K562 (cell line): ENCODE measurements around the gene DUSP10. TPM values are rescaled to one million over a fixed set of nuclear protein-coding genes. Genes with fewer than 3 reads are reported as not detected.

Experiments
- MEIS2 ChIP-seq: fragments of 450-650 bp; IDR thresholded peaks from 2 replicates; pipeline ENCODE4 v1.6.1; 2014; ENCODE audit warnings: mild to moderate bottlenecking; ENCODE audit not compliant: partially characterized antibody
- NRF1 ChIP-seq, 2 experiments: fragments of 450-650 bp; IDR thresholded peaks in 1 of 2; conservative IDR thresholded peaks in 1 of 2; 2 replicates each; pipeline ENCODE4 v1.6.1; 2014; ENCODE audit warnings: mild to moderate bottlenecking in 2 of 2
- SRSF7 ChIP-seq: fragments of 200-400 bp; formaldehyde crosslinking; optimal IDR thresholded peaks from 2 replicates; pipeline ENCODE3; 2017; ENCODE audit warnings: mild to moderate bottlenecking, low read depth, low read length
- polyA plus RNA-seq, 8 experiments: library from polyadenylated mRNA; depleted of rRNA in 4 of 8; stranded (reverse) in 5 of 8; unstranded in 3 of 8; fragments of >200 nt; fragmentation: Nextera tagmentation in 2 of 8; fragmentation: Illumina TruSeq in 1 of 8; extraction: Ambion mirVana in 2 of 8; extraction: Trizol in 1 of 8; gene quantifications; 2 replicates each; pipeline versions ENCODE4 v1.2.1 to v1.2.3, GENCODE V29; 2011 to 2014; ENCODE audit warnings: inconsistent platforms in 1 of 8, missing spikeins in 1 of 8
- total RNA-seq, 7 experiments: library from RNA; depleted of rRNA in 6 of 7; stranded (reverse); fragments of >200 nt in 6 of 7; fragmentation: Illumina TruSeq in 2 of 7; extraction: Trizol in 2 of 7; gene quantifications; 2 replicates each; pipeline versions ENCODE4 v1.2.1 to v1.2.3, GENCODE V29; 2011 to 2021; ENCODE audit warnings: low replicate concordance in 1 of 7
- TF ChIP-seq, protein P1 (sequence below): fragments of 450-650 bp; IDR thresholded peaks from 2 replicates; pipeline ENCODE4 v1.6.1; 2016; ENCODE audit warnings: antibody characterized with exemption
- TF ChIP-seq, protein P2 (sequence below), 2 experiments: IDR thresholded peaks in 1 of 2; conservative IDR thresholded peaks in 1 of 2; 2 replicates each; pipeline ENCODE4 v1.6.1; 2016; ENCODE audit warnings: low read depth in 2 of 2, mild to moderate bottlenecking in 1 of 2, missing compliant biosample characterization in 1 of 2, missing genetic modification characterization in 1 of 2, moderate library complexity in 1 of 2
- TF ChIP-seq, protein P3 (sequence below): fragments of 250-450 bp; sonication (Bioruptor Pico); IDR thresholded peaks from 2 replicates; pipeline ENCODE4 v1.5.0; 2021
- TF ChIP-seq, protein P4 (sequence below): fragments of 200-800 bp; sonication (Bioruptor generic); IDR thresholded peaks from 2 replicates; pipeline ENCODE4 v1.6.1; 2017; ENCODE audit warnings: missing genetic modification characterization, missing compliant biosample characterization
- TF ChIP-seq, protein P5 (sequence below): sonication (generic); formaldehyde crosslinking; IDR thresholded peaks from 2 replicates; pipeline ENCODE4 v1.8.0; 2022; ENCODE audit warnings: mild to moderate bottlenecking, missing genetic modification reagents

The DUSP10 gene
- total and polyA plus RNA-seq, 9 of the 15 experiments (the other 6 are each of a cell fraction or from before 2014, with no cell fraction given), result 1.7 to 8.3 (median 6.1) TPM

DNA sequence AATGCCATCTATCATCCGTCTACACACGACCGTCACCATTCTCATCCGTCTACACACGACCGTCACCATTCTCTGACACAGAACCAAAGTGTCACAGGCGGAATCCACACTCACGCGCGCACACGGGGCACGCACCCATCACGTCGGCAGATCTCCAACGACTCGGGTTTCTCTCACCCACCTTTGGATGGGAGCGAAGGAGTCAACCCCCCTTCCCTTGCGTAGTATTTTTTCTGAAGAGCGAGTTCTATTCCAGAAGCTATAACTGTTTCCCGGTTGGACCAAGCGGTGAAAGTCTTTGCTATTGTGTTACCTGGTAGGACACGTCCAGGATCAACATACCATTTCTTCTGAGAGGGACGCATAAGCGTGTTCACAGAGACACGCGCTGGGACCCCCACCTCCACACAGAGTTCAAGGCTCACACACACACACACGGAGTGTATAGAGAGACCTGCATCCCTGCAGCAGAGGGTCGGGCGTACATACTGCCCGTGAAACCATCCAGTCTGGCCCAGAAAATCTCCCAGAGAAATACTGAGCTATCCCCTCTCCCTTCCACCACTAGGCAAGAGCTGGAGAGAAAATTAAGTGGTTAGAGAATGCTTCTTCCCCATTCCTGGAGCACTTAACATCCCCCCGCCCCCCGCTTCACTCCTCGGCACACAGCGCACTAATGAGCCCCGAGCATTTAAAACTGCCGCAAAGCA, 741 bp downstream of the DUSP10 start (continued):
- TF ChIP-seq, protein P1, sequence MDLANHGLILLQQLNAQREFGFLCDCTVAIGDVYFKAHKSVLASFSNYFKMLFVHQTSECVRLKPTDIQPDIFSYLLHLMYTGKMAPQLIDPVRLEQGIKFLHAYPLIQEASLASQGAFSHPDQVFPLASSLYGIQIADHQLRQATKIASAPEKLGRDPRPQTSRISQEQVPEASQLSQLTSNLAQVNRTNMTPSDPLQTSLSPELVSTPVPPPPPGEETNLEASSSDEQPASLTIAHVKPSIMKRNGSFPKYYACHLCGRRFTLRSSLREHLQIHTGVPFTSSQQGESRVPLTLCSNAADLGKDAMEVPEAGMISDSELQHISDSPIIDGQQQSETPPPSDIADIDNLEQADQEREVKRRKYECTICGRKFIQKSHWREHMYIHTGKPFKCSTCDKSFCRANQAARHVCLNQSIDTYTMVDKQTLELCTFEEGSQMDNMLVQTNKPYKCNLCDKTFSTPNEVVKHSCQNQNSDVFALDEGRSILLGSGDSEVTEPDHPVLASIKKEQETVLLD, result peak; percentile 53; the same call in 1 of the 2 replicates
- TF ChIP-seq, protein P2, sequence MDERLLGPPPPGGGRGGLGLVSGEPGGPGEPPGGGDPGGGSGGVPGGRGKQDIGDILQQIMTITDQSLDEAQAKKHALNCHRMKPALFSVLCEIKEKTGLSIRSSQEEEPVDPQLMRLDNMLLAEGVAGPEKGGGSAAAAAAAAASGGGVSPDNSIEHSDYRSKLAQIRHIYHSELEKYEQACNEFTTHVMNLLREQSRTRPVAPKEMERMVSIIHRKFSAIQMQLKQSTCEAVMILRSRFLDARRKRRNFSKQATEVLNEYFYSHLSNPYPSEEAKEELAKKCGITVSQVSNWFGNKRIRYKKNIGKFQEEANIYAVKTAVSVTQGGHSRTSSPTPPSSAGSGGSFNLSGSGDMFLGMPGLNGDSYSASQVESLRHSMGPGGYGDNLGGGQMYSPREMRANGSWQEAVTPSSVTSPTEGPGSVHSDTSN (CRISPR knock-in tag; IDR thresholded peaks at IDR 0.05; ENCODE audit: low read depth), result no peak
- TF ChIP-seq, protein P2 (tag; conservative IDR thresholded peaks at IDR 0.05; ENCODE audit: low read depth), result peak; percentile 48; the same call in 1 of the 2 replicates
- peak; percentile 55 for TF ChIP-seq MEIS2
- TF ChIP-seq, protein P3, sequence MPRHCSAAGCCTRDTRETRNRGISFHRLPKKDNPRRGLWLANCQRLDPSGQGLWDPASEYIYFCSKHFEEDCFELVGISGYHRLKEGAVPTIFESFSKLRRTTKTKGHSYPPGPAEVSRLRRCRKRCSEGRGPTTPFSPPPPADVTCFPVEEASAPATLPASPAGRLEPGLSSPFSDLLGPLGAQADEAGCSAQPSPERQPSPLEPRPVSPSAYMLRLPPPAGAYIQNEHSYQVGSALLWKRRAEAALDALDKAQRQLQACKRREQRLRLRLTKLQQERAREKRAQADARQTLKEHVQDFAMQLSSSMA (CRISPR knock-in tag), result peak; percentile 32; the same call in 1 of the 2 replicates
- TF ChIP-seq NRF1 (conservative IDR thresholded peaks at IDR 0.05 in 1 of 2, IDR thresholded peaks at IDR 0.05 in 1 of 2), result peak; percentile 33 to 49; a peak in 3 of 4 replicates
- TF ChIP-seq SRSF7, result no peak
- TF ChIP-seq, protein P4, sequence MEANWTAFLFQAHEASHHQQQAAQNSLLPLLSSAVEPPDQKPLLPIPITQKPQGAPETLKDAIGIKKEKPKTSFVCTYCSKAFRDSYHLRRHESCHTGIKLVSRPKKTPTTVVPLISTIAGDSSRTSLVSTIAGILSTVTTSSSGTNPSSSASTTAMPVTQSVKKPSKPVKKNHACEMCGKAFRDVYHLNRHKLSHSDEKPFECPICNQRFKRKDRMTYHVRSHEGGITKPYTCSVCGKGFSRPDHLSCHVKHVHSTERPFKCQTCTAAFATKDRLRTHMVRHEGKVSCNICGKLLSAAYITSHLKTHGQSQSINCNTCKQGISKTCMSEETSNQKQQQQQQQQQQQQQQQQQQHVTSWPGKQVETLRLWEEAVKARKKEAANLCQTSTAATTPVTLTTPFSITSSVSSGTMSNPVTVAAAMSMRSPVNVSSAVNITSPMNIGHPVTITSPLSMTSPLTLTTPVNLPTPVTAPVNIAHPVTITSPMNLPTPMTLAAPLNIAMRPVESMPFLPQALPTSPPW, result 0 out of 2 replicates have a peak, but pooled peaks have one; percentile 7
- TF ChIP-seq, protein P5, sequence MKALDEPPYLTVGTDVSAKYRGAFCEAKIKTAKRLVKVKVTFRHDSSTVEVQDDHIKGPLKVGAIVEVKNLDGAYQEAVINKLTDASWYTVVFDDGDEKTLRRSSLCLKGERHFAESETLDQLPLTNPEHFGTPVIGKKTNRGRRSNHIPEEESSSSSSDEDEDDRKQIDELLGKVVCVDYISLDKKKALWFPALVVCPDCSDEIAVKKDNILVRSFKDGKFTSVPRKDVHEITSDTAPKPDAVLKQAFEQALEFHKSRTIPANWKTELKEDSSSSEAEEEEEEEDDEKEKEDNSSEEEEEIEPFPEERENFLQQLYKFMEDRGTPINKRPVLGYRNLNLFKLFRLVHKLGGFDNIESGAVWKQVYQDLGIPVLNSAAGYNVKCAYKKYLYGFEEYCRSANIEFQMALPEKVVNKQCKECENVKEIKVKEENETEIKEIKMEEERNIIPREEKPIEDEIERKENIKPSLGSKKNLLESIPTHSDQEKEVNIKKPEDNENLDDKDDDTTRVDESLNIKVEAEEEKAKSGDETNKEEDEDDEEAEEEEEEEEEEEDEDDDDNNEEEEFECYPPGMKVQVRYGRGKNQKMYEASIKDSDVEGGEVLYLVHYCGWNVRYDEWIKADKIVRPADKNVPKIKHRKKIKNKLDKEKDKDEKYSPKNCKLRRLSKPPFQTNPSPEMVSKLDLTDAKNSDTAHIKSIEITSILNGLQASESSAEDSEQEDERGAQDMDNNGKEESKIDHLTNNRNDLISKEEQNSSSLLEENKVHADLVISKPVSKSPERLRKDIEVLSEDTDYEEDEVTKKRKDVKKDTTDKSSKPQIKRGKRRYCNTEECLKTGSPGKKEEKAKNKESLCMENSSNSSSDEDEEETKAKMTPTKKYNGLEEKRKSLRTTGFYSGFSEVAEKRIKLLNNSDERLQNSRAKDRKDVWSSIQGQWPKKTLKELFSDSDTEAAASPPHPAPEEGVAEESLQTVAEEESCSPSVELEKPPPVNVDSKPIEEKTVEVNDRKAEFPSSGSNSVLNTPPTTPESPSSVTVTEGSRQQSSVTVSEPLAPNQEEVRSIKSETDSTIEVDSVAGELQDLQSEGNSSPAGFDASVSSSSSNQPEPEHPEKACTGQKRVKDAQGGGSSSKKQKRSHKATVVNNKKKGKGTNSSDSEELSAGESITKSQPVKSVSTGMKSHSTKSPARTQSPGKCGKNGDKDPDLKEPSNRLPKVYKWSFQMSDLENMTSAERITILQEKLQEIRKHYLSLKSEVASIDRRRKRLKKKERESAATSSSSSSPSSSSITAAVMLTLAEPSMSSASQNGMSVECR (CRISPR knock-in tag), result peak; percentile 44; the same call in 1 of the 2 replicates
